T follicular helper cell (primary cell): ENCODE data around the gene ARHGAP6.

ENCODE experiments used
- DNase-seq: peaks from one replicate; pipeline ENCODE4 v3.0.0-alpha.2; 2020; ENCODE audit warnings: low read depth

The ARHGAP6 gene

GRCh38 chrX:11461201-11462001 lies 204.3 kb downstream of the ARHGAP6 start:
- DNase-seq: no peak

DNA sequence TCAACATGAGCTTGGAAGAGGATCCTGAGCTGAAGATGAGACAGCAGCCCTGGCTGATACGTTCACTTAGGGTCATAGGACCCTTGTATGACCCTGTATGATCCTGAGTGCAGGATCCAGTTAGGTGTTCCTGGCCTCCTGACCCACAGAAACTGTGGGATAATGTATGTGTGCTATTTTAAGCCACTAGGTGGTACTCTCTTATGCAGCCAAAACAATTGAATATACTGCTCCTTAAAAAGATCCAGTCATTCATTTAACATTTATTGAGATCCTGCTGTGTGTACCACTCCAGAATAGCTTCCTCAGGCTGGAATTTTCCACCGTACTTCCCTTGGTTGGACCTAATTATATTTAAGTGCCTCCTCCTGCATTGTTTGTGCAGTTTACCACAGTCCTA lies 205.4 kb downstream of the ARHGAP6 start:
- no peak for DNase-seq

- no peak for DNase-seq
Observed at GRCh38 chrX:11458170-11458569, 207.6 kb downstream of the ARHGAP6 start.

DNA sequence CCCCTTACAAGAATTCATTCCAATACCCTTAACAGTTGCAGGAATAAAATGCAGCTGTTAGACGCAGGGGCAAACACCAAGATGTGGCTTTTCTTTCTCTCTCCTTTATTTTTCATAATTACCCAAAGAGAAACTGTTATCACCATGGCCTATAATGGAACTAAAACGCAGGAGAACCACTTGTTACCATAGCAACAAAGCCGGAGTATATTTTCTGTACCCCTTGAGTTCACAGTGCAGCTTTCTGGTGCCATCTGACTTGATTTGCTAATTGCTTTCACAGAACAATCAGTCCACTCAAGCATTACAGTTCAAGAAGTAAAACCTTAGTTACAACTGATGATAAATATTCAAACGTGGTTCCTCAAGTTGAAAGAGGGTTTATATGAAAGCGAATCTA lies 214.6 kb downstream of the ARHGAP6 start:
- no peak for DNase-seq

DNA sequence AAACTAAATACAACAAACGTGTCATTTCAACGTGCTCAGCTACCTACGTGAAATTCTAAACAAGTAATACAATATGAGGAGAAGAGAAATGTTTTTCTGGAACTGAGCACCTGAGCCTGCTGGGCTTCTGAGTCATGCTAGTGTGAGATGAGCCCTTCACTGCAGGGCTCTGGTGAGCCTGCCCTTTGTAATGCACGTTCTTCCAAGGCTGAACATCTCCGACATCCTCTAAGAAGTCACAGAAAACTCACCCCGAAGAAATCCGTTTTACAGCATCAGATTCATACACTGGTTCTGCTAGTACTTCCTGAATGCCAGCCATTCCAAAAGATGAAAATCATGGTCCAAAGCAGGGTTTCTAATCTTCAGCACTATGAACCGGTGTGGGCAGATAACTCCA lies 215.4 kb downstream of the ARHGAP6 start:
- no peak for DNase-seq

- no peak for DNase-seq
Observed at GRCh38 chrX:11449613-11450012, 216.1 kb downstream of the ARHGAP6 start.

- no peak for DNase-seq
Observed at GRCh38 chrX:11447418-11447817, 218.3 kb downstream of the ARHGAP6 start.

GRCh38 chrX:11446949-11447348 lies 218.8 kb downstream of the ARHGAP6 start:
- DNase-seq: no peak

- no peak for DNase-seq
Observed at GRCh38 chrX:11446336-11446735, 219.4 kb downstream of the ARHGAP6 start.

DNA sequence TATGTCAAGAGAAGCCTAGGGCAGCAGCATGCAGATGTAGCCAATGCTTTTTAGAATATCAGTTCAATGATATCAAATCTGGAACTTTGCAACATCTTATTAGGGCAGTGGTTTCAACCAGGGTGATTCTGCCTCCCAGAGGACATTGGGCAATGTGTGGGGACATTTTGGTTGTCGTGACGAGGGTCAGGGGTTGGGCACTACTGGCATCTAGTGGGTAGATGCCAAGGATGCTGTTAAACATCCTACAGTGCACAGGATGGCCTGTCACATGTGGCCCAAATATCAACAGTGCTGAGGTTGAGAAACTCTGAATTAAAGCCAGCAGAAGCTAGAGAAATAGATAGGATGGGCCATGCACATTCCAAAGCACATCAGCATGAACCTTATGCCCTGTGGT lies 220.2 kb downstream of the ARHGAP6 start:
- no peak for DNase-seq

DNA sequence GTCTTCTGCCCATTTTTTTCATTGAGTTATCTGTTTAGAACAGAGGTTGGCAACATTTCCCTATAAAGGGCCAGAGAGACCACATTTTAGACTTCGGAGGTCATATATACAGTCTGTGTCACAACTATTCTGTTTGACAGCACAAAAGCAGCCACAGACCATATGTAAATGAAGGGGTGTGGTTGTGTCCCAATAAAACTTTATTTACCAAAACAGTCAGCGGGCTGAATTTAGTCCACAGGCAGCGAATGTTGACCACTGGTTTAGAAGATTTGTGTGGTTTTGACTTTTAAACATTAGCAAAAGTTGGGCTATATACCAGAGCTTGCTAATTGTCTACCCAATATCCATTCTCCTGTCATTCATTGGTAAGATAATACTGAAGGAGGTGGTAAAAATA lies 221.7 kb downstream of the ARHGAP6 start:
- no peak for DNase-seq

GRCh38 chrX:11439846-11440245 lies 225.9 kb downstream of the ARHGAP6 start:
- DNase-seq: no peak

DNA sequence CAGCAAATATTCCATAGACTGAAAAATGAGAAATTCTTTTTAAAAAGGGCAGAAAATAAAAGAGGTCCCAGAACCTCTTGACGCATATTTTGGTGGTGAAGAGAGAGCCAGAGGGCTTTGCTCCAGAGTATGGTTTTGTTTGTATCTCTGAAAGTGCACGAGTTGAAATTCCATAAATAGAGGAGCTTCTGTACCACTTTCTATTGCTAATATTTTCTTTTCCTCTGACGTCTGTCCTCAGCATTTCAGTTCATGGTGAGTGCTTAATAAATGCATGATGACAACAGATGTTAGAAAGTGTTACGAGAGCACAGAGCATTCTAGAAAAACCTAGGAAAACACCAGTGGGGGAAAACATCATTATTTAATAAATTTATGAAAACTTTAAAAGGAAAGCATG lies 227.0 kb downstream of the ARHGAP6 start:
- DNase-seq: no peak

DNA sequence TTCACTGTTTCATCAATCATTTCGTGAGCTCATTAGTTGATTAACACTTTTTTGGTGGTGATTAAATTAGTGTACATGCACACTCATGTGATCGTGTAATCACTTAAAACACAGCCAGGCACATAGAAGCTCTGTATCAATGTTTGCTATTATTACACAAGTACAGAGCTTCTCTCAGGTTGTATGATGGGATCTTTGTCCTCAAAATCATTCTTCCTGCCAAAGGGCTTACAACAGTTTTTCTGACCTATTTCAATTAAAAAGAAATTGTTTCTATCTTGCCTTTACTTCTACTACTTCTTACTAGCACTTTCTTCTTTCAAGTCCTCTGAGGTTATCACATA lies 227.4 kb downstream of the ARHGAP6 start:
- no peak for DNase-seq

- no peak for DNase-seq
Observed at GRCh38 chrX:11437642-11438379, 227.9 kb downstream of the ARHGAP6 start.

DNA sequence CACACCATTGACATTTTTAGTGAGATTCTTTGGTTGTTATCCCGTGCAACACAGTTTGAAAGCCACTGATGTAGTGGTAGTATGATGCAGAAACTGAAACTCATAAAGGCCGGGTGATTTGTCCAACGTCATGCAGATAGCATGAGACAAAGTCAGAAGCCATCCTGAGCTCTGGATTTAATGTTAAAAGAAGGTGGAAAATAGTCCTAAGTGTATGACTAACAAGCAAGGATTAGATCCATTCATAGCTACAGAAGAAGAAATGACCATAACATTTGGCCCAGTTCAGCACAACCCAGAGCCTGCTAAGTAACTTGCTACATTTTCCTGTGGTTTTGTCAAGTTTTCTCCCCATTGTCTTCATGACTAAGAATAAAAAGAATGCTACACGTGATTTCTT lies 230.2 kb downstream of the ARHGAP6 start:
- DNase-seq: no peak

- no peak for DNase-seq
Observed at GRCh38 chrX:11434607-11435006, 231.1 kb downstream of the ARHGAP6 start.

DNA sequence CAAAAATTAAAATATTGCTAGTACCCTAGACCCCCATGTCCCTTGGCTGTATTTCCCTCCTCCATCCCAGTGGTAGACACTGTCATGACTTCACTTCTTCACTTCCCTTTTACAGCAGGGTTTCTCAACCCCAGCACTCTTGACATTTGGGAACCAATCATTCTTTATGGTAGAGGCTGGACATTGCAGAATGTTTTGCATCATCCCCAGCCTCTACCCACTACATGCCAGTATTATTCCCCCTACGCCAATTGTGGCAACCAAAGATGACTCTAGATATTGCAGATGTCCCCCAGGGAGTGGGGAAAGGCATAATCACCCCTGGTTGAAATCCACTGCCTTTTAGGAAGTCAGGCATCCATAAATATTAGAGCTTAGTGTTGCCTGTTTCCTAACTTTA lies 233.9 kb downstream of the ARHGAP6 start:
- DNase-seq: no peak

GRCh38 chrX:11430271-11430670 lies 235.4 kb downstream of the ARHGAP6 start:
- DNase-seq: no peak

DNA sequence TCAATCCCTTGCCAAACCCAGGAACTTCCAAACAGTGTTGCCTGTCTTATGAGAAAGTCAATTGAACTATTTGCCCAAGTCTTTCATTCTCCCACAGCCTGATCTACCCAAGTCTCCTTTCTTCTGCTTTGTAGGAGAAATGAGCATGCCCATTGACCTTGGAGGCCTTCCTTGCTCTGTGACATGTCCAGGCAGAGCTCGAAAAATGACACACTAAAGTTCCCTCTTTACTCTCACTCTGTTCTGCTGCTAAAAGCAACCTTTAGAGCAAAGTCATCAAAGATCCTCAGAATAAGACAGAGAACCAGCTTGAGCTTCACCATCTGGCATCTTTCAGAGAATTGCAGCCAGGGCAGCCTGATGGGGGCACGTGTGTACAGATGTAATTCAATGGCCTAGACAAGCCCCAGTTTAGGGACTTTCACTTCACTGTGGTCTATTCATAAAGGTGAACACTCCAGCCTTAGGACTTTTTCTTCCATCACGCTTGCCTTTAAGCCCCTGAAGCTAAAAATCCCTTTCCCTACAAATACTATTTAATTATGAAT lies 236.1 kb downstream of the ARHGAP6 start:
- DNase-seq: no peak

- no peak for DNase-seq
Observed at GRCh38 chrX:11427453-11428071, 238.2 kb downstream of the ARHGAP6 start.

DNA sequence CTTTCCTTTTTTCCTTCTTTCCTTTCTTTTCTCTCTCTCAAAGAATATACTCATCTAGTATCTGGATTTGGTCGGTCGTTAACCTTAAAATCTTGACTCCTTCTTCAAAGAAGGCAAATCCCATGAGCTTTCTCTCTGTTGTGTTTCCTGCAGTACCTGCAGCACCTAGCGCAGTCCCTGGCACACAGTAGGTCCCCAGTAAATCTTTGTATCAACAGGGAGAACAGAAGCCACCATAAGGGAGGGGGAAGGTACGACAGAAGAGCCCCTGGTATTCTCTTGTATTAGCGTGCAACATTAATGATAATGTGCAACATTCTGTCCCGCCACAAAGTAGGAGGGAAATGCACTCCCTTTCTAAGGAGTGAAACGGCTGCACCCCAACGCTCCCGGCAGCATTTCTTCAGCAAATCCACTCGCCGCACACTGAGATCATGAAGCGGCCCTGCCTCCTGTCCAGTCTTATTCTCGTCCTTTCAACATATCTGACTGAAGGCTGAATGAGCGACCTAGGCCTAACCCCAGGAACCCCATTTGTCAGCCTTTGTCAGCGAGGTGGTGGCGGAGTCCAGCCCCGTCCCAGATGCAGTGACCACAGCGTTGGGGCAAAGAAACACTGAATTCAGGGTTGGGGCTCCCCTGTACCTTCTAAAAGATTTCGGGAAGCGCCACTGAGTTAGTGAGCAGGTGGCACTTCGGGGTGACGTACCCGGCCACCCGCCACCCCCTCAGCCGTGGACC lies 238.8 kb downstream of the ARHGAP6 start:
- no peak for DNase-seq
